Stimulated activated CD8-positive, alpha-beta memory T cell treated with anti-CD3 and anti-CD28 coated beads, Interleukin-15, amount 100 ng/mL, for 48 hours (primary cell): ENCODE measurements around the gene TMEM52.

ENCODE experiments used
- DNase-seq, 2 donors: peaks; one replicate each; pipeline ENCODE4 v3.0.0-alpha.2; 2020; ENCODE audit warnings: low read depth in 2 of 2

TMEM52 gene

GRCh38 chr1:1914971-1915692 lies 3.9 kb downstream of the TMEM52 start, which contains the start of gene CALML6:
TSS of gene CALML6 (plus strand) at chr1:1915260. CDS start at chr1:1915281, 21 bp downstream.
- no peak for DNase-seq

- DNase-seq: no peak
Observed at GRCh38 chr1:1914101-1914970, 4.7 kb downstream of the TMEM52 start.

- no peak for DNase-seq
Observed at GRCh38 chr1:1911350-1912041, 7.6 kb downstream of the TMEM52 start.

- DNase-seq: no peak
Observed at GRCh38 chr1:1910651-1911331, 8.3 kb downstream of the TMEM52 start.

GRCh38 chr1:1910033-1910465 lies 9.0 kb downstream of the TMEM52 start:
- DNase-seq: no peak

GRCh38 chr1:1908506-1908791 lies 10.6 kb downstream of the TMEM52 start:
- no peak for DNase-seq

GRCh38 chr1:1907098-1907736 lies 11.9 kb downstream of the TMEM52 start:
- no peak for DNase-seq

- DNase-seq: peak; percentile 47 to 62
Observed at GRCh38 chr1:1906185-1907097, 12.6 kb downstream of the TMEM52 start.

GRCh38 chr1:1903224-1903623 lies 15.9 kb downstream of the TMEM52 start:
- DNase-seq: no peak

GRCh38 chr1:1901641-1902294 lies 17.3 kb downstream of the TMEM52 start:
- no peak for DNase-seq

GRCh38 chr1:1900883-1901640 lies 18.0 kb downstream of the TMEM52 start:
- no peak for DNase-seq

- DNase-seq: no peak
Observed at GRCh38 chr1:1899967-1900327, 19.1 kb downstream of the TMEM52 start.

- no peak for DNase-seq
Observed at GRCh38 chr1:1899266-1899966, 19.7 kb downstream of the TMEM52 start.

GRCh38 chr1:1898246-1898933 lies 20.7 kb downstream of the TMEM52 start:
- no peak for DNase-seq

- no peak for DNase-seq
Observed at GRCh38 chr1:1895456-1896336, 23.4 kb downstream of the TMEM52 start.

GRCh38 chr1:1895060-1895418 lies 24.0 kb downstream of the TMEM52 start:
- DNase-seq: no peak
